ENCODE data around the gene EIPR1.

DNA sequence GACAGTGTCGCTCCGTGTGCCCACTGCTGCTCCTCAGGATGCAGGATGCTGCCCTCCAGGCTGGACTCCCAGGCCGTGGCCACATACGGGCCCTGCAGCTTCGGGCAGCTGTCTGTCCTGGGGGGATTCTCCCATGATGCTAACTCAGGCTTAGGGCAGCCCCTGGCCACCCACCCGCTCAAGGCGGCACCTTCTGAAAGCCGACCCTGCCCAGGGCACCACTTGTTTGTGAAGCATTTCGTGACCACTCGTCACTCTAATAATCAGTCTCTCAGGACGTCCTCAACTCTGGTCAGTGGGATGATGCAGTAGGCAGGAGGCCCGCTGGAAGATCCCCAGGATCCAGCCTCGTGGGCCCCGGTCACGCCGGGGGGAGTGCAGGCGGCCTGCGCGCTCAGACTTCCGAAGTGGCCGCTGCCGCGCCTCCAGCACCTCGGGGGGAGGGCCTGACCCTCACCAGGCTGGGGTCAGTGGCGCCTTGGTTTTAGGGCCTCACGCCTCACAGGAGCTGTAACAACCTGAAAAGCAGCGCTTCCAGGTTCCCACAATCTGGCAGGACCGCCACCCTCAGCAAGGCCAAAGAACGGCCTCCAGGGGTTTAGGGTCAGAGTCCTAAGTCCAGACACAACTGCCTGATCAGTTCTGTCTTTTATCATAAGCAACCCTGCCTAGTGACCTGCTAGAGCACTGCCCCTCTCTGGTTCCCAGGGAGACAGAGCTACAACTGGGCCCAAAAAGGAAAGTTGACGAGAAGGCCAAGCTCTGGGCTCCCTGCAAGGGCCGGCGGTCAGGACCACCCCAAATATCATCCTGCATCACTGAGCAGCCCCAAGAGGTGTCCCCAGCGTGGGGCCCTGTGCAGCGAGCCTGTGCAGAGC, 53.0 kb downstream of the EIPR1 start:
- TF ChIP-seq, protein P1, sequence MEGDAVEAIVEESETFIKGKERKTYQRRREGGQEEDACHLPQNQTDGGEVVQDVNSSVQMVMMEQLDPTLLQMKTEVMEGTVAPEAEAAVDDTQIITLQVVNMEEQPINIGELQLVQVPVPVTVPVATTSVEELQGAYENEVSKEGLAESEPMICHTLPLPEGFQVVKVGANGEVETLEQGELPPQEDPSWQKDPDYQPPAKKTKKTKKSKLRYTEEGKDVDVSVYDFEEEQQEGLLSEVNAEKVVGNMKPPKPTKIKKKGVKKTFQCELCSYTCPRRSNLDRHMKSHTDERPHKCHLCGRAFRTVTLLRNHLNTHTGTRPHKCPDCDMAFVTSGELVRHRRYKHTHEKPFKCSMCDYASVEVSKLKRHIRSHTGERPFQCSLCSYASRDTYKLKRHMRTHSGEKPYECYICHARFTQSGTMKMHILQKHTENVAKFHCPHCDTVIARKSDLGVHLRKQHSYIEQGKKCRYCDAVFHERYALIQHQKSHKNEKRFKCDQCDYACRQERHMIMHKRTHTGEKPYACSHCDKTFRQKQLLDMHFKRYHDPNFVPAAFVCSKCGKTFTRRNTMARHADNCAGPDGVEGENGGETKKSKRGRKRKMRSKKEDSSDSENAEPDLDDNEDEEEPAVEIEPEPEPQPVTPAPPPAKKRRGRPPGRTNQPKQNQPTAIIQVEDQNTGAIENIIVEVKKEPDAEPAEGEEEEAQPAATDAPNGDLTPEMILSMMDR (conservative IDR thresholded peaks at IDR 0.05): no peak
- TF ChIP-seq ZFX (IDR thresholded peaks at IDR 0.05): no peak
